GM19372 (cell line): ENCODE results near the gene SERPINC1.
"Not testable (repeated sequence)": the region's sequence is repeated elsewhere in the genome, so short reads cannot be mapped to it uniquely, and the experiment has no call there.

Source experiments
- ATAC-seq: cut with Tn5 transposase; IDR thresholded peaks from one replicate; pipeline ENCODE4 v1.9.1; 2021; ENCODE audit warnings: mild to moderate bottlenecking, low read depth, moderate library complexity; ENCODE audit not compliant: unreplicated experiment

SERPINC1 gene

GRCh38 chr1:173864179-173864867 is 52.8 kb downstream of the SERPINC1 start:
- ATAC-seq = no peak

DNA sequence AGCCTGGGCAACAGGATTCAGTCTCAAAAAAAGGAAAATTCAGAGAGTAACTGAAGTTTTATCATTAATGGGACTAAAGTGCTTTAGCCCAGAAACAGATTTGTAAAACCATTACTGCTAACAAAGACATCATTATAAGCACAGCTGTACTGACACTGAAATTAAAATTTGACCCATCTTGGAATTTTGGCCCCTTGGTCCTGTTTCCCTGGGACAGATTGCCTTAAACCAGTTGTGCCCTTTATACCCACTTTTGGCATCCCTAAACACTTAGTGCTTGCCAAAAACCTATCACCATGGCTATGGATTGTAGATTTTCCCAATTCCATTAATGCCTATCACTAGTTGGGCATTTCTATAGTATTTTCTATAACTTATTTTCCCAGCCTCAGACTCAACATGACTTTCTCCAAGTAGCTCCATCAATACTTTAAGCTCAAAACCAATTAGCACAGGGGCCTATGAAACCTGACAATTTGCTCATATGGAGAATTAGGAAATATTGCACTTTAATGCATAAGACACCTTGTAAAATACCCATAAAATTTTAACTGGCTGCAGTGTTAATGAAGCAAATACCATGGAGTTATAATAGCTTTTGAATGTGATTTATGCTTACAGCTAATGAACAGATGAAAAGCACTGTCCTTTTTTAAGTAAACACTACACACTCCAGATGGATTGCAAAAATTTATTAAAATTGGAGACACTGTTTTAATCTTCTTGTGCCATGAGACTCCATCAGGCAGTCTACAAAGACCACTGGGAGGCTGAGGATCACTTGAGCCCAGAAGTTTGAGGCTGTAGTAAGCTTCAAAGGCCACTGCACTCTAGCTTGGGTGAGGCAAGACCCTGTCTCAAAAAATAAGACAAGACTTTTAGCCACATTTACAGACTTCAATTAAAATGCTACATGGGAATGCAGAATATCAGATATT is 53.6 kb downstream of the SERPINC1 start:
- ATAC-seq = no peak

GRCh38 chr1:173862769-173863223 is 54.3 kb downstream of the SERPINC1 start:
- no peak for ATAC-seq

GRCh38 chr1:173862146-173862768 is 54.9 kb downstream of the SERPINC1 start:
- ATAC-seq = not testable (repeated sequence)

DNA sequence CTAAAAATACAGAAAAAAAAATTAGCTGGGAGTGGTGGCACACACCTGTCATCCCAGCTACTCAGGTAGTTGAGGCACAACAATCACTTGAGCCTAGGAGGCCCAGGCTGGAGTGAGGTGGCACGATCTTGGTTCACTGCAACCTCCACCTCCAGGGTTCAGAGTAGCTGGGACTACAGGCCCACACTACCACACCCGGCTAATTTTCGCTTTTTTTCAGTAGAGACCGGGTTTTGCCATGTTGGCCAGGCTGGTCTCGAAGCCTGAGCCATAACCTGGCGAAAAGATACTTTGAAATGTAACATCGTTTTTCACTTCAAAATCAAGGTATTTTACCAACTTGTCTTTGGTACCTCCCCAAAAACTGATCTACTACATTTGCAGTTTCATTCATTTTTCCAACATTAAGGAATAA is 55.4 kb downstream of the SERPINC1 start:
- no peak for ATAC-seq

DNA sequence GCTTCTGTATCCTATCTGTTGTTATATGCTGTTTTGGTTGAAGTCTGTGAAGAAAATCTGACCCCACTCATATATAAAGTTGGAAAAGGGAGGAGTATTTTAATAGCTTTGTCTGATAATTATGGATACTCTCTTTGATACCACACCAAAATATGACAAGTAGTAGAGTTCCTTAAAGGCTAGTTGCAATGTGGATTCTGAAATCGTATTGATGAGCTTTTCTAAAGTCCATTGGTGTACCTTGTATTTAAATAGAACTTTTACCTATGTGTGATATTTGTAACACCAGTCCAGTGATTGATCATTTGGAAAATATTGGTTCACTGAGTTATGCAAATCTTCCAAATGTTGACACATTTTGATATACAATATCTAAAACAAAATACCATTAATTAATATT is 57.1 kb downstream of the SERPINC1 start:
- ATAC-seq = no peak

GRCh38 chr1:173859547-173859946 is 57.6 kb downstream of the SERPINC1 start:
- not testable (repeated sequence) for ATAC-seq

DNA sequence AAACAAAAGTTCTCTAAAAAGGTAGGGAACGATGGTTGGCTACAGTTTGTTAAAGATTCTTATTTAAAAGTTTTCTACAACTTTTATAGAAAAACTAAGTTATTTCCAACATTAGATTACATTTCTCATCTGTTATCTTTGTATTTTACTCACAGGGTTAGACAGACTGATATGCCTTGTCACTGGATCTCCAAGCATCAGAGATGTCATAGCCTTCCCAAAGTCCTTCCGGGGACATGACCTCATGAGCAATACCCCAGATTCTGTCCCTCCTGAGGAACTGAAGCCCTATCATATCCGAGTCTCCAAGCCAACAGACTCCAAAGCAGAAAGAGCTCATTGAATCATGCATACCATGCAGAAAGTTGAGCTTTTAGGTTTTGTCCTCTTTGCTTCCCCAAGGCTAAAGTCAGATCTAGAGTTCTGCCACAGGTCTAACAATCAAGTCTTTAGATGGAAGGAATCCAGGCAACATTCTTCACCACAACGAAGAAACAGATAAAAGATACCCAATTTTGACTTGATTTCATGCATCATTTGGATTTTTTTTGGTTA is 59.7 kb downstream of the SERPINC1 start:
- ATAC-seq = no peak

DNA sequence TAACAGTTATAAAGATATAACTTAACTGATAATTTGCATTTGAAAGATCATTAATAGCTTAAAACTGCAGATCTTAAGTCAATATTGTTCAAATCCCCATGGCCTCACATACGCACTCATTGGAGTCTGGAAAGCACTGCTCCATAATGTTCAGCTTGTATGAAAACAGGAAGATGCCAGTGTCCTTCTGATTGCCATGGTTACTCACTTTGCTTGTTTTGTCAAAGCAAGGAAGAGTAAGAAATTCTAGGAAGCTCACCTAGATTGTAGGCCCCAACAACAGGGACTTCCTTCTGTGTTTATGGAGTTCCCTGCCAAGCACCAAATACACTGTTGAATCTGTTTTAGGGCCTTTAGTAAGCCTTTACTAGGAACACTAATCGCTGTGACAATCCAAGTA is 60.2 kb downstream of the SERPINC1 start:
- no peak for ATAC-seq

DNA sequence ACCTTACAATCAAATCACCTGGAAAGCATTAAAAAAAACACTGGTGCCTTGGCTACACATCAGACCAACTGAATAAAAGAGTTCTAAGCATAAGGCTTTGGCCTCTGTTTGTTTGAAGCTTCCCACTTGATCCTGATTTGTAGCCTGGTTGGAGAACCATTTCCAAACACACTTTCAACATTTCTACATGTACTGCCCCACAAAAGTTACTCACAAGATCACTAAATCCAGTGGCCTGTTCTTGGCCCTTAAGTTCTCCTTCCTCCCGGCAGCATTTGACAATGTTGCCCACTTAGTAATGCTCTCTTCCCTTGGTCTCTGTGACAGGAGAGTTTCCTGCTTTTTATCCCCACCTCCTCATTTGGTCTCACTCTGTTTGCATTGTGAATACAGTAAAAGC is 61.1 kb downstream of the SERPINC1 start:
- ATAC-seq = no peak
